HG02973 (cell line): ENCODE results near the gene PCSK4.
"Not testable (repeated sequence)": the region's sequence is repeated elsewhere in the genome, so short reads cannot be mapped to it uniquely, and the experiment has no call there.

Experiments used
- ATAC-seq: cut with Tn5 transposase; IDR thresholded peaks from one replicate; pipeline ENCODE4 v1.9.1; 2021; ENCODE audit warnings: moderate library complexity; ENCODE audit not compliant: unreplicated experiment

PCSK4 gene

DNA sequence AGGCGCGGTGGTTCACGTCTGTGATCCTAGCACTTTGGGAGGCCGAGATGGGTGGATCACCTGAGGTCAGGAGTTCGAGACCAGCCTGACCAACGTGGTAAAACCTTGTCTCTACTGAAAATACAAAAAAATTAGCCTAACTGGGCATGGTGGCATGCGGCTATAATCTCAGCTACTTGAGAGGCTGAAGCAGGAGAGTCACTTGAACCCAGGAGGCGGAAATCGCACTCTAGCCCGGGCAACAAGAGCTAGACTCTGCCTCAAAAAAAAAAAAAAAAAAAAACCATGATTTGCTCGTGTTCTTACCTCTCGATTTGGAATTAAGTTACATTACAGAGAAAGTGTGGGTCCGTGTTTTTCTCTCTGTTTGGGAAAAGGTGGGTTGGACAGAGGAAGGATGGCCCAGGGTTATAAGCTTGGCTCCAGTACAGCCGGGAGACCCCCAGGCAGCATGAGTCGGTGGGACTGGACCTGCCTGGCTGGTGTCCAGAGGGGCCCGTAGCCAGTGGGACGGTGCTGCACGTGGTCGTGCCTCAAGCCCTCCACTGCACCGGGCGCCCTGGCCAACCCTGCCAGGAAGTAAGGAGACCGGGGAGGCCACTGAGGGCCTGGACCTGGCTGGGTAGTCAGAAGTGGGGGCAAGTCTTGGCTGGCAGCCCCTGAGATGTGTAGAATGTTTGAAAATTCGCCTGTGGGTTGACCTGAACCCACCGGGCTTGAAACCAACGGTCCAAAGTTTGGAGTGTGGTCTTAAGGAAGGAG, 48.3 kb downstream of the PCSK4 start:
- no peak for ATAC-seq

- ATAC-seq, result no peak
Measured at GRCh38 chr19:1441022-1441426, 49.1 kb downstream of the PCSK4 start.

- no peak for ATAC-seq
Measured at GRCh38 chr19:1440418-1440801, 49.7 kb downstream of the PCSK4 start.

DNA sequence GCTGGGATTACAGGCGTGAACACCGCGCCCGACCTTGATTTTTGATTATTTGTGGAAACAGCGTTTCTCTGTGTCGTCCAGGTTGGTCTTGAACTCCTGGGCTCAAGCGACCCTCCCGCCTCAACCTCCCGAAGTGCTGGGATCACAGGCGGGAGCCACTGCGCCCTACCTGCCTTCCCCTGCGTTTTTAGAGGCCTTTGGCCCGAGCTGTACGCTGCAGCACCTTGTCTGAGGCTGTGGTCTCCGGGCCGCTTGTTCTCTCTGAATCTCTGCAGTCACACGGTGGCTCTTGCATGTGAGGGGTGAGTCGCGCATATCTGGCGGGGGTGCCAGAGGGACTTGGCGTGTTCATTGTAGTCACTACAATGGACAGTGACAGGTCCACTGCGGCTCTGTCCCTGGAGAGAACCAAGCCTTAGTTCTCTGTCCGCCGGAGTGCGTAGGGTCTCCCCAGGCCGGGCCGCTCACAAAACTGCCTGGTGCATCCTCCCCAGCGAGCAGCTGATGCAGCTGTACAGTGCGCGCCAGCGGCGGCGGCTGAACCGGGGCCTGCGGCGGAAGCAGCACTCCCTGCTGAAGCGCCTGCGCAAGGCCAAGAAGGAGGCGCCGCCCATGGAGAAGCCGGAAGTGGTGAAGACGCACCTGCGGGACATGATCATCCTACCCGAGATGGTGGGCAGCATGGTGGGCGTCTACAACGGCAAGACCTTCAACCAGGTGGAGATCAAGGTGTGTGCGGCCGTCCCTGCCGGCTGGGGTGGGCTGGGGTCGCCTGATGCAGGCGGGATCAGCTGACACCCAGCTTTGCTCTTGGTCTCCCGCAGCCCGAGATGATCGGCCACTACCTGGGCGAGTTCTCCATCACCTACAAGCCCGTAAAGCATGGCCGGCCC, 50.4 kb downstream of the PCSK4 start:
- not testable (repeated sequence) for ATAC-seq

- ATAC-seq, result no peak
Measured at GRCh38 chr19:1438933-1439354, 51.2 kb downstream of the PCSK4 start.

- ATAC-seq, result peak; percentile 72
Measured at GRCh38 chr19:1438035-1438932, 51.9 kb downstream of the PCSK4 start, which contains the start of gene RPS15. Gene RPS15 (plus strand): TSS chr19:1438396. CDS start chr19:1438426, 30 bp downstream.

DNA sequence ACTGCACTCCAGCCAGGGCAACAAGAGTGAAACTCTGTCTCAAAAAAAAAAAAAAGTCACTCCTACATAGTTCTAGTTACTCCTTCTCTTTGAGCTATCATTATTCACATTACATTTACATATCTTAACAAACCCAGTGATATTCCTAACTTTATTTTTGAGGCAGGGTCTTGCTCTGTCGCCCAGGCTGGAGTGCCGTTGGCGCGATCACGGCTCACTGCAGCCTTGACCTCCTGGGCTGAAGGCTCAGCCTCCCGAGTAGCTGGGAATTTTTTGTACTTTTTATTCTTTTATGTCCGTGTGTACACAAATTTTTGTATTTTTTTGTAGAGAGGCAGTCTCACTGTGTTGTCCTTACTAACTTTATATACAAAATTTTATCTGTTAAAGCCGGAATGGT, 52.5 kb downstream of the PCSK4 start:
- no peak for ATAC-seq

GRCh38 chr19:1435378-1435989, 54.7 kb downstream of the PCSK4 start:
- no peak for ATAC-seq

DNA sequence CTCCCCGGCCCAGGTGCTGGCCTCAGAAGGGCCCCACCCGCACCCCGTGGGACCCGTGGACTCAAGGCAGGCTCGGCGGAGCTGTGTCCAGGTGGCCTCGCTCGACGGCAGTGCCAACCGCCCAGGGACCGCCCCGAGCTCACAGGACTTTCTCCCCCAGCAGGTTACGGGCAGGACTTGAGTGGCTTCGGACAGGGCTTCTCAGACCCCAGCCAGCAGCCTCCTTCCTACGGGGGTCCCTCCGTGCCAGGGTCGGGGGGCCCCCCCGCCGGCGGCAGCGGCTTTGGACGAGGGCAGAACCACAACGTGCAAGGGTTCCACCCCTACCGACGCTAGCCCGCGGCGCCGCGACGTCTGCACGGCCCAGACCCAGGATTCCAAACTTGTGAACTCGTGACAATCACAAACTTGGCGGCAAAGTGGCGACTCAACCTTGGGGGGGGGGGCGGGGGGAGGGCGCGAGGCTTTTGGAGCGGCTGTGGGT, 55.5 kb downstream of the PCSK4 start:
- ATAC-seq, result no peak

DNA sequence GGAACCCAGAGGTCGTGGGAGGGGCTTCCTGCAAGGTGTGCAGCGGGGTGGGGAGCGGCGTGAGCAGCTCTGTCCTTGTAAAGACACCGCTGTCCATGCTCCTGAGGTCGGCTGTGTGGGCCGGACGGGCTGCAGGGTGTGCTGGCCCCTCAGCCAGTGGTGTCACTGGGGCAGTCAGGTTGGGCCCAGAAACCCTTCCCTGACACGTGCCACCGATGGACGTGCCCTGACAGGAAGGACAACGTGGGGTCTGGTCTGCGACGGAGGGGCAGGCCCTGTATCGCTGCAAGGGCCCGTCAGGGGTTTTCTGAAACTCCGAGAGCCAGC, 56.1 kb downstream of the PCSK4 start:
- no peak for ATAC-seq

- no peak for ATAC-seq
Measured at GRCh38 chr19:1433119-1434039, 56.8 kb downstream of the PCSK4 start.

DNA sequence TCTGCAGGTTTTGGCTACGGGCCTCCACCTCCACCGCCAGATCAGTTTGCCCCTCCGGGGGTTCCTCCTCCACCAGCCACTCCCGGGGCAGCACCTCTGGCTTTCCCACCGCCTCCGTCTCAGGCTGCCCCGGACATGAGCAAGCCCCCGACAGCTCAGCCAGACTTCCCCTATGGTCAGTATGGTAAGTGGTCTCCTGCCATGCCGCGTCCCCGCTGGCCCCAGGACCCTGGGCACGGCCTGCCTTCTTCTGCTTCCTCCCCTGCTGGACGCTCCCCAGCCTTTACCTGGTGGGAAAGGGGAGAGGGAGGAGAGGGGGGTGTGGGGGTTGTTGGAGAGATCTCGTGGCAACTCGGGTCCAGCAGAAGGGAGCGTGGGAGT, 57.7 kb downstream of the PCSK4 start:
- no peak for ATAC-seq

- no peak for ATAC-seq
Measured at GRCh38 chr19:1431759-1432506, 58.2 kb downstream of the PCSK4 start.
